ENCODE measurements around the gene C10orf143. TPM values are rescaled to one million over a fixed set of nuclear protein-coding genes. Genes with fewer than 3 reads are reported as not detected.
A peak's percentile ranks its signal among the peaks of the same experiment; 100 is the strongest.

The C10orf143 gene
- 1 to 10 TPM in 1 of 2 donors, under 1 TPM in 1; 0.93 to 1.7 TPM for total RNA-seq

DNA sequence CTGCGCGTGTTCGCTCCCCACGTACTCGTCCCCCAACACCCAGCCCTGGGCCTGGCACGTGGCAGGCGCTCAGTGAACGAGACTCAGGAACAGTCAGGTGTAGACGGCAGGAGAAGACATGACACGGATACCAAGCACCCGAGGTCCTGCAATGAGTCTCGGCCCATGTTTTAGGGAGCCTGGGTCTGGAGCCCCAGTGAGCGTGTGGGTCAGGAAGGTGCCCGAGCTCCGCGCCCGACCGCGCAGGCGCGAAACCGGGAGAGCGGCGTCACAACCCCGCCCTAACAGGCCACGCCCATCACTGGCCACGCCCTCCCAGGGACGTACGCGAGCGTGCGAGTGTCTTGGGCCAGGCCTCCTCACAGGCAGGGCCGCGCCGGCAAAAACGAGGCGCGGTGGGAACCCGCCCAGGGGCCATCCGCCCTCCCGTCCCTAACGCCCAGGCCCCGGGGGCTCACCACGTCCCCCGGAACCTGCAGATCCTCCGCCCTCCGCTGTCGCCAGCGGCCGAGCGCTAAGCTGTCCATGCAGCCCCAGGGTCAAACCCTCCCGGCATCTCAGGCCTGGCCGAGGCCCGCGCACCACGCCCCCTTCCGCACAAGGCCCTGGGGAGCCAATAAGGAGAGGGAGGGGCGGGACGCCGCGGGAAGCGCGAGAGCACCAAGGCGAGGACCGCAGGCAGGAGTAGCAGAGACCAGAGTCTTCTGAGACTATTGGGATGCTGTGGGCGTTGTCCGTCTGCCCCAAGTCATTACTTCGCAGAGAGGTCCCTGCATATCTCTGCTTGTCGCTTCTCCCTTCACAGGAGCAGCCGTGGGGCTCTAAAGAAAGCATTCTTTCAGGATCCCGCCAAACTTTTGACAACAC lies at the start of gene C10orf143:
Gene C10orf143 (minus strand): TSS at position 585 of the 867 bp plus-strand sequence. CDS start 58 bp downstream, at position 527.
- no peaks in the 10 kb centered on the region for H3K36me3 ChIP-seq
- peak within 1 kb of the TSS; percentile 67 to 91 for H3K4me3 ChIP-seq
- TF ChIP-seq, protein P1, sequence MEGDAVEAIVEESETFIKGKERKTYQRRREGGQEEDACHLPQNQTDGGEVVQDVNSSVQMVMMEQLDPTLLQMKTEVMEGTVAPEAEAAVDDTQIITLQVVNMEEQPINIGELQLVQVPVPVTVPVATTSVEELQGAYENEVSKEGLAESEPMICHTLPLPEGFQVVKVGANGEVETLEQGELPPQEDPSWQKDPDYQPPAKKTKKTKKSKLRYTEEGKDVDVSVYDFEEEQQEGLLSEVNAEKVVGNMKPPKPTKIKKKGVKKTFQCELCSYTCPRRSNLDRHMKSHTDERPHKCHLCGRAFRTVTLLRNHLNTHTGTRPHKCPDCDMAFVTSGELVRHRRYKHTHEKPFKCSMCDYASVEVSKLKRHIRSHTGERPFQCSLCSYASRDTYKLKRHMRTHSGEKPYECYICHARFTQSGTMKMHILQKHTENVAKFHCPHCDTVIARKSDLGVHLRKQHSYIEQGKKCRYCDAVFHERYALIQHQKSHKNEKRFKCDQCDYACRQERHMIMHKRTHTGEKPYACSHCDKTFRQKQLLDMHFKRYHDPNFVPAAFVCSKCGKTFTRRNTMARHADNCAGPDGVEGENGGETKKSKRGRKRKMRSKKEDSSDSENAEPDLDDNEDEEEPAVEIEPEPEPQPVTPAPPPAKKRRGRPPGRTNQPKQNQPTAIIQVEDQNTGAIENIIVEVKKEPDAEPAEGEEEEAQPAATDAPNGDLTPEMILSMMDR (IDR thresholded peaks at IDR 0.05), result no peak
- H3K27ac ChIP-seq, result peak within 1 kb of the TSS; percentile 94 to 97
- DNase-seq (ENCODE audit: low spot score), result peak; percentile 98
- H3K27me3 ChIP-seq, result no peaks in the 10 kb centered on the region
- H3K9me3 ChIP-seq, result no peaks in the 10 kb centered on the region
- peaks cover 0 to 16% of the 10 kb centered on the region in 2 donors for H3K4me1 ChIP-seq

DNA sequence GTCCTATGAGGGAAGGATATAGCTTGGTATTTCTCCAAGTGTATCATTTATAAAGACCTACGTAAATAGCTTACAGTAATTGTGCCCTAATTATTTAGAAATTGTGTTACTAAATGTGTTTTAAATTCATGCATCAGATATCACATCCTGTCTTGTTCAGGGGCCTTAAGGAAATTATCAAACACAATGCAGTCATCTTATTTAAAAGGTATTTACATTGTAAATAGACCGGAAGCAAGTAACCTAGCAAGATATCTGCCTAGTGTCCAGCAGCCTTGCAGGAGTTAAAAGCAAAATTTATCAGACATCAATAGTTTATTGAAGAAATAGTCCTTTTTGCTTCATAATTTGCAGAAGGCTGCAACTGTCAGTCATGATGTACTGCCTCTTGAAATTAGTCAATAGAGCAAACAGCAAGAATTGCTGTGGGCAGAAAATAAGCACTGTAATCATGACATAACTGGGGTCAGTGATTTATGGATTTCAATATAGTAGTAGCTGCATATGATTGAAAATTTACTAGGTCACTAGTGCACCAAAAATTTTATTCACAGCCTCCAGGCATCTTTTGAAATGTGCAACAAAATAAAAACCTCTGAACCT lies 48.7 kb upstream of the C10orf143 start:
- Histone ChIP-seq H3K27ac (no peak overlapping the region), H3K27me3 (no peaks in the 10 kb centered on the region), H3K4me3 (no peak overlapping the region), H3K4me1 (peaks cover 0 to 10% of the 10 kb centered on the region in 2 donors), H3K36me3 (peaks cover 38% of the 10 kb centered on the region), H3K9me3 (no peaks in the 10 kb centered on the region)
- no peak for DNase-seq (ENCODE audit: low spot score)
- TF ChIP-seq, protein P1 (IDR thresholded peaks at IDR 0.05), result no peak

DNA sequence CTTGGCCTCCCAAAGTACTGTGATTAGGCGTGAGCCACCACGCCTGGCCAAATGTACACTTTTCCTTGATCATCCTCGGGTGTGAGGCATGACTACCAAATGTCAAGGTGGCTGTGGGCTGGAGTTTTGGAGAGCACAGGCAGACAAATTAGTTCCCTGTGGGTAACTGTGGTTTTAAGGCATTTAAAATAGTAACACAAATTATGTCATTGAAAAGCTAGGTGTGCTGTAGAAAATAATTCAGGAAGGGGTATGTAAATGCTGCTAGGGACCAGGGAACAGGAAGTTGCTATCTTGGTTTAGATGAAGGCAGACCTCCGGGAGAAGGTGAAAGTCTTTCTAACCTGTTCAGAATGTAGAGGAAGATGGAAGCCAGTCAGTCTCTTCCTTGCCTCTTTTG lies 35.4 kb upstream of the C10orf143 start:
- Histone ChIP-seq H3K36me3 (peaks cover 22% of the 10 kb centered on the region), H3K27me3 (no peaks in the 10 kb centered on the region), H3K4me1 (peaks cover 0 to 22% of the 10 kb centered on the region in 2 donors), H3K4me3 (no peak overlapping the region), H3K9me3 (no peaks in the 10 kb centered on the region), H3K27ac (no peak overlapping the region)
- TF ChIP-seq, protein P1 (IDR thresholded peaks at IDR 0.05), result no peak
- no peak for DNase-seq (ENCODE audit: low spot score)

DNA sequence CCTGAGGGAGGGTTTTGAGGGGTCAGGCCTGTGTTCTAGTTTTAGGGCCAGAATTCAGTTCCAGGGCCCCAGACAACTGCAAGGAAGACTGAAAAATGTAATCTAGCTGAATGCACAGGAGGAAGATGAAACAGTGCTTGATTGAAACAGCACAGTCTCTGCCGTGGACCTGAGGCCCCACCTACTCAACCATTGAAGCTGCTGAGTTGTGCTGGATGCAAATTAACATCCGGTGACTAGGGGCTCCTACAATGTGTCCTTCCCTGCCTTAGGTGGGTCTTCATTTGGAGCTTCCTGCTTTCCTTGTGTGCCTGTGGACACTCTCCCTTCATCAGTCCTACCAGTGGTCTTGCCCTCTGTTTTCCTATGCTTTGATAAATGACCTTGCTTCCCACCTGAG lies 31.2 kb upstream of the C10orf143 start:
- no peaks in the 10 kb centered on the region for H3K27me3 ChIP-seq
- H3K36me3 ChIP-seq, result peaks cover 13% of the 10 kb centered on the region
- H3K4me3 ChIP-seq, result no peak overlapping the region
- DNase-seq (ENCODE audit: low spot score), result no peak
- H3K4me1 ChIP-seq, result peaks cover 0 to 56% of the 10 kb centered on the region in 2 donors
- no peak overlapping the region for H3K27ac ChIP-seq
- TF ChIP-seq, protein P1 (IDR thresholded peaks at IDR 0.05), result no peak
- H3K9me3 ChIP-seq, result no peaks in the 10 kb centered on the region

DNA sequence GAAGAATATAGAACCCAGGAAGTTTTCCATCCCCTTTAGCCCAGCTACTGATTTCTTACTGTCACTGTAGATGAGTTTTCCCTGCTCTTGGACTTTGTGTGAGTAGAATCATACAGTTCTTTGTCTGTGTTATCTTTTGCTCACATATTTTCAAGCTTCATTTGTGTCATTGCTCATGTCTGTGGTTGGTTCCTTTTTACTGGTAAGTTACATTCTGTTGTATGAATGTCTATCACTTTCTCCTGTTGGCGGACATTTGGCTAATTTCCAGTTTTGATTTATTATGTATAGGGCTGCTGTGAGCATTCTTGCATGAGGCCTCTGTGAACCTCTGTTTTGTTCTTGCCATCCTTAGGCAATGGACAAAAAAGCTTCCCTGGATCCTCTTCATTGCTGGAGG lies 30.8 kb upstream of the C10orf143 start:
- TF ChIP-seq, protein P1 (IDR thresholded peaks at IDR 0.05), result no peak
- no peak overlapping the region for H3K4me3 ChIP-seq
- no peaks in the 10 kb centered on the region for H3K9me3 ChIP-seq
- no peaks in the 10 kb centered on the region for H3K27me3 ChIP-seq
- DNase-seq (ENCODE audit: low spot score), result no peak
- H3K27ac ChIP-seq, result no peak overlapping the region
- peaks cover 9% of the 10 kb centered on the region for H3K36me3 ChIP-seq
- H3K4me1 ChIP-seq, result peaks cover 0 to 56% of the 10 kb centered on the region in 2 donors

Measured in right atrium auricular region (tissue), 2 donors.